GM23248 (cell line): ENCODE measurements around the gene CDCP2. TPM values are rescaled to one million over a fixed set of nuclear protein-coding genes. Genes with fewer than 3 reads are reported as not detected.

Source experiments
- DNase-seq: peaks from one replicate; pipeline ENCODE4 v3.0.0-alpha.2; 2015
- H2AFZ ChIP-seq: fragments of 200-600 bp; sonication (generic); 2 replicates; pipeline ENCODE4 v1.6.1; 2016; ENCODE audit warnings: antibody characterized with exemption
- H3F3A ChIP-seq: fragments of 200-600 bp; sonication (generic); 2 replicates; pipeline ENCODE4 v1.6.1; 2016; ENCODE audit warnings: mild to moderate bottlenecking, antibody characterized with exemption, mixed run types; ENCODE audit not compliant: insufficient read depth
- H3K27ac ChIP-seq: fragments of 200-600 bp; sonication (generic); 2 replicates; pipeline ENCODE4 v1.5.1; 2016; ENCODE audit warnings: mild to moderate bottlenecking
- H3K27me3 ChIP-seq: fragments of 200-600 bp; sonication (generic); replicated peaks from 2 replicates; pipeline ENCODE4 v1.6.1; 2016; ENCODE audit warnings: mild to moderate bottlenecking; ENCODE audit not compliant: insufficient read depth
- H3K36me3 ChIP-seq: fragments of 200-600 bp; sonication (generic); 2 replicates; pipeline ENCODE4 v1.6.1; 2016; ENCODE audit warnings: low read depth, mild to moderate bottlenecking
- H3K4me1 ChIP-seq: fragments of 200-600 bp; sonication (generic); 2 replicates; pipeline ENCODE4 v1.6.1; 2016; ENCODE audit warnings: mild to moderate bottlenecking; ENCODE audit not compliant: insufficient read depth
- H3K4me2 ChIP-seq: fragments of 200-600 bp; sonication (generic); one replicate; pipeline ENCODE4 v1.6.1; 2016; ENCODE audit warnings: mild to moderate bottlenecking; ENCODE audit not compliant: unreplicated experiment
- H3K4me3 ChIP-seq: fragments of 200-600 bp; sonication (generic); 2 replicates; pipeline ENCODE4 v1.5.1; 2016; ENCODE audit warnings: mild to moderate bottlenecking
- H3K79me2 ChIP-seq: fragments of 200-600 bp; sonication (generic); 2 replicates; pipeline ENCODE4 v1.6.1; 2016; ENCODE audit warnings: mild to moderate bottlenecking; ENCODE audit not compliant: insufficient read depth
- H3K9ac ChIP-seq: fragments of 200-600 bp; sonication (generic); 2 replicates; pipeline ENCODE4 v1.6.1; 2016; ENCODE audit warnings: mild to moderate bottlenecking
- H3K9me2 ChIP-seq: fragments of 200-600 bp; sonication (generic); 2 replicates; pipeline ENCODE4 v1.6.1; 2016; ENCODE audit warnings: mixed run types, mild to moderate bottlenecking, moderate library complexity; ENCODE audit not compliant: insufficient read depth
- H3K9me3 ChIP-seq: fragments of 200-600 bp; sonication (generic); one replicate; pipeline ENCODE4 v1.6.1; 2017; ENCODE audit warnings: low read depth
- H4K20me1 ChIP-seq: fragments of 200-600 bp; sonication (generic); 2 replicates; pipeline ENCODE4 v1.6.0; 2016; ENCODE audit not compliant: insufficient read depth
- EZH2 ChIP-seq: fragments of 200-600 bp; sonication (generic); IDR thresholded peaks from 2 replicates; pipeline ENCODE4 v1.6.1; 2018; ENCODE audit warnings: antibody characterized with exemption, mild to moderate bottlenecking; ENCODE audit not compliant: insufficient read depth, poor library complexity, severe bottlenecking
- EZH2phosphoT487 ChIP-seq: fragments of 200-600 bp; sonication (generic); IDR thresholded peaks from 2 replicates; pipeline ENCODE4 v1.6.1; 2018; ENCODE audit warnings: antibody characterized with exemption, moderate library complexity, mild to moderate bottlenecking, low read depth; ENCODE audit not compliant: insufficient read depth
- whole genome bisulfite sequencing, 2 experiments: methylation state at CpG; one replicate each; pipeline ENCODE4 v1.1.6; 2015 to 2017; ENCODE audit warnings: low lambda C conversion rate in 2 of 2, low coverage in 1 of 2; ENCODE audit errors: missing lambda C conversion rate in 2 of 2; 5-methylcytosine and 5-hydroxymethylcytosine counted together
- in situ Hi-C: fragments of 300-500 bp; cut with MboI; formaldehyde crosslinking; loops from 2 replicates; pipeline ENCODE4 v1.15.0; 2020
- polyA plus RNA-seq: library from polyadenylated mRNA; unstranded; fragments of >200 nt; fragmentation: Nextera tagmentation; extraction: Ambion mirVana; gene quantifications from 2 replicates; pipeline ENCODE4 v1.2.1, GENCODE V29; 2016
- total RNA-seq: library from RNA; depleted of rRNA; stranded (reverse); fragments of >200 nt; shearing (Covaris generic); gene quantifications from 2 replicates; pipeline ENCODE4 v1.2.3, GENCODE V29; 2014; rRNA removed

Gene CDCP2
- not detected in 2 replicates for total RNA-seq
- polyA plus RNA-seq: not detected in 2 replicates

- H3K36me3 ChIP-seq: no peaks in the 10 kb centered on the region
- peak within 1 kb of the TSS; percentile 43 for H3K4me3 ChIP-seq
- H3K4me2 ChIP-seq: peak within 1 kb of the TSS; percentile 40
- H3K9ac ChIP-seq: 0 out of 2 replicates have a peak within 1 kb of the TSS, but pooled peaks have one; percentile 7
- no peak for TF ChIP-seq EZH2phosphoT487
- DNase-seq: no peak
- H3K79me2 ChIP-seq: no peaks in the 10 kb centered on the region
- WGBS, 2 experiments: 97 to 98% methylated on average over 5 of the region's 5 CpGs
- peaks cover 10% of the 10 kb centered on the region; the same call in 1 of the 2 replicates for H3F3A ChIP-seq
- no peaks in the 10 kb centered on the region for H4K20me1 ChIP-seq
- H3K9me3 ChIP-seq: no peaks in the 10 kb centered on the region
- peak within 1 kb of the TSS; percentile 84 for H2AFZ ChIP-seq
- H3K27ac ChIP-seq: peak within 1 kb of the TSS; percentile 38
- H3K4me1 ChIP-seq: peaks cover 10% of the 10 kb centered on the region
- no peaks in the 10 kb centered on the region for H3K9me2 ChIP-seq
- H3K27me3 ChIP-seq: no peaks in the 10 kb centered on the region
- in situ Hi-C loops: no loop called here
Observed at GRCh38 chr1:54152696-54153095, at the start of gene CDCP2. TSS of gene CDCP2 (minus strand) at chr1:54153000. CDS start at chr1:54152922, 78 bp downstream.

GRCh38 chr1:54200519-54200997 is 47.8 kb upstream of the CDCP2 start:
- Histone ChIP-seq H3K36me3 (peaks cover 1% of the 10 kb centered on the region; the same call in 1 of the 2 replicates), H3K9ac (peak overlapping the region; percentile 93), H3K27ac (peak overlapping the region; percentile 49), H3K4me1 (peaks cover 11% of the 10 kb centered on the region), H3K9me3 (no peaks in the 10 kb centered on the region), H3K27me3 (no peaks in the 10 kb centered on the region), H3F3A (no peaks in the 10 kb centered on the region), H3K9me2 (no peaks in the 10 kb centered on the region), H3K79me2 (peaks cover 54% of the 10 kb centered on the region), H2AFZ (peak overlapping the region; percentile 90), H3K4me2 (peak overlapping the region; percentile 89), H4K20me1 (no peaks in the 10 kb centered on the region), H3K4me3 (peak overlapping the region; percentile 98)
- in situ Hi-C loops: no loop called here
- DNase-seq: peak; percentile 58
- WGBS, 2 experiments: 5 to 6% methylated on average over 15 of the region's 15 CpGs
- no peak for TF ChIP-seq EZH2phosphoT487
- TF ChIP-seq EZH2: no peak

- H3F3A ChIP-seq: no peaks in the 10 kb centered on the region
- H3K9me3 ChIP-seq: no peaks in the 10 kb centered on the region
- peak within 1 kb of the TSS; percentile 89 for H3K4me2 ChIP-seq
- no peaks in the 10 kb centered on the region for H3K27me3 ChIP-seq
- H3K4me1 ChIP-seq: peaks cover 11% of the 10 kb centered on the region
- H3K4me3 ChIP-seq: peak within 1 kb of the TSS; percentile 98
- H2AFZ ChIP-seq: peak within 1 kb of the TSS; percentile 90
- H3K9me2 ChIP-seq: no peaks in the 10 kb centered on the region
- 1% methylated on average over 50 to 51 of the region's 51 CpGs for WGBS, 2 experiments
- in situ Hi-C loops: no loop called here
- H3K9ac ChIP-seq: peak within 1 kb of the TSS; percentile 93
- no peak for TF ChIP-seq EZH2
- H3K27ac ChIP-seq: peak within 1 kb of the TSS; percentile 49
- DNase-seq: peak; percentile 96
- H3K36me3 ChIP-seq: no peaks in the 10 kb centered on the region; the same call in 1 of the 2 replicates
- no peaks in the 10 kb centered on the region for H4K20me1 ChIP-seq
- peaks cover 52% of the 10 kb centered on the region for H3K79me2 ChIP-seq
Observed at GRCh38 chr1:54199765-54200518, 47.1 kb upstream of the CDCP2 start, which contains the start of the genes CYB5RL and MRPL37. TSS of gene CYB5RL (minus strand) at chr1:54200030. CDS start at chr1:54195616, 4,414 bp downstream. TSS of gene MRPL37 (plus strand) at chr1:54200167. CDS start at chr1:54200244, 77 bp downstream.

GRCh38 chr1:54199151-54199764 is 46.5 kb upstream of the CDCP2 start:
- Histone ChIP-seq H3K27ac (no peak overlapping the region), H3K79me2 (peaks cover 45% of the 10 kb centered on the region), H3K9me2 (no peaks in the 10 kb centered on the region), H3K4me2 (peak overlapping the region; percentile 89), H3K4me1 (peaks cover 11% of the 10 kb centered on the region), H4K20me1 (no peaks in the 10 kb centered on the region), H3K4me3 (peak overlapping the region; percentile 98), H2AFZ (peak overlapping the region; percentile 90), H3K27me3 (no peaks in the 10 kb centered on the region), H3K36me3 (no peaks in the 10 kb centered on the region), H3K9me3 (no peaks in the 10 kb centered on the region), H3K9ac (peak overlapping the region; percentile 93), H3F3A (no peaks in the 10 kb centered on the region)
- DNase-seq: peak; percentile 51
- in situ Hi-C loops: no loop called here
- TF ChIP-seq EZH2phosphoT487: no peak
- WGBS, 2 experiments: 3 to 4% methylated on average over 17 of the region's 17 CpGs
